ENCODE results near the gene HMHB1. TPM values are rescaled to one million over a fixed set of nuclear protein-coding genes. Genes with fewer than 3 reads are reported as not detected.
"Not testable (repeated sequence)": the region's sequence is repeated elsewhere in the genome, so short reads cannot be mapped to it uniquely, and the experiment has no call there.

Gene HMHB1
- total RNA-seq, 1 donor, result not detected

DNA sequence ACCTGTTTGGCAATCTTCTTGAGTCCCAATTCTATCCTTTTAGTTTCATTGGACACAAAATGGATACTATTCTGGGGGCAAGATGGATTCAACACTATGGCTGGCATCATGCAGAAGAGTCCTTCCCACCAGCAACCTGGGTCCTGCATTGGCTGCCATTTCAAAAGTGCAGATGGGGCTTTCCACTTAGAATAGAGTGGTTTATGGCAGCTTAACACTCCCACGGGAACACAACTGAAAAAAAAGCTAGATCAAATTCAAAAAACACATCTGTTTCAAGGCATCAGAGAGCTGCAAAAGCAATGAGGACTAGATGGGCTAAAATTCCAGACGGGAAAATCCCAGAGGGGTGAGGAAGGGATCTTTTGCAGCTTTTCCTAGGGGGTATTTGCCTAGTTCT is 11.2 kb upstream of the HMHB1 start:
- DNase-seq (ENCODE audit: low read depth in 2 of 3, low spot score in 2 of 3), result no peak

DNA sequence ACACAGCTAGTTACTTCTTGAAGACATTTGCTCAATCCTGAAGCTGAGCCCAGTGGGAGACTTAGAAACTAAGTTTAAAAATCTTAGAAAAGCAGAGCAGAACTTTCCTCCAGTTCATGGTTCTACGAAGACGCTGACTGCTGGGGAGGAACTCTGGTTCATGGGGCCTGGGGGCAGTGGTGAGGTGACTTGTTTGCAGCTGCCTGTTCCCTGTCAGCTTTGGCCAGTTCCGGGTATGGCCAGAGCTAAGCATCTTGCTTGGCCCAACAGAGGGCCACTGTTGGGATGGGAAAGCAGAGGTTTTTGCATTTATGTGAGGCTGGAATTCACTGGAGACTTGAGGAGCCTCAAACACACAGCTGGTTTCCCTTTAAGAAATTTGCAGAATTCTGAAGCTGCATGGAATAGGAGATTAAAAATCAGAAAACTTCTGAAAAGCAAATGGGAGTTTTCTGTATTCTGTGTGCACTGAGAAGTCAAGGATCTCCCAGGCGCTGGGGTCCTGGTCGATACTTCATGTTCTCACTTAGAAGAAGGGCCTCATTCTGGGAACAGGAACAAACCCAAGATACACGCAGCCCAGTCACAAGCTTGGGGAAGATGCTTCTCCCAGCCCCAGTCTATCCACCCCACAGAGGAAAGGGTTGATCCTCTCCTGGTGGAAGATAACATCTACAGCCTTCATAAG is 10.6 kb upstream of the HMHB1 start:
- no peak for DNase-seq (ENCODE audit: low read depth in 2 of 3, low spot score in 2 of 3)

DNA sequence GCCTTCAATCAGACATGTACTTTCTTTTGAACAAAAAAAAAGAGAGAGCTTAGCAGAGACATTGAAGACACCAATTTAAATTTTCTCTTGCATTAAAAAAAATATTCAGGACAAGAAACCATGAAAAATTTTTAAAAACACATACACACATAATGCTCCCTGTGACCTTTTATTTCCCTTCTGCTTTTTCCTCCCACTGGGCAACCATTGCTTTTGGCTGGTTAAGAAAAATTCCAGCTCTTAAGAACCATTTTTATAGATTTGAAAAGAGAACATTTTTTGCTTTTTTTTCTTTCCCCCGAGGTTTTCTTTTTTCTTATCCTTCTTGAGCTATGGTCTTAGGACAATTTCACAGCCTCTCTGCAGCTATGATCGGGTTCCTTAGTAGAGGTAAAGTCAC is 6.1 kb upstream of the HMHB1 start:
- DNase-seq (ENCODE audit: low read depth in 2 of 3, low spot score in 2 of 3), result no peak

DNA sequence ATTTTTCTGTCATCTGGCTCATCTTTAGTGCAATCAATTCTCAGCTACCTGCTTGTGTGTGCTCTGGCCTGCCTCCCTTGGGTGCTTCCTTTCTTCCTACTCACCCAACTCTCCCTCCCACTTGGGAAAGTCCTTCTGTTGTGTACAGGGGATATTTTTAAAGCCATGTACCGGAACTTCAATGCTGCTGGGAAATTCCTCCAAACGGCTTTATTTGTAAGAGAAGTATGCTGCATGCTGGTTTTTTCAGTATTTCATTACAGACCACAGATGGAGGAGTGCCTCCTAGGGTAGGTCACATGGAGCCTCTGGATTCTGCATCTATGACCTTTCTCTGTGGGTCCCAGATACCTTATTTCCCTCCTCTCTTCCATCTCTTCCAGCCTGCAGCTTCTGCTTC is 5.4 kb upstream of the HMHB1 start:
- DNase-seq (ENCODE audit: low read depth in 2 of 3, low spot score in 2 of 3), result no peak

DNA sequence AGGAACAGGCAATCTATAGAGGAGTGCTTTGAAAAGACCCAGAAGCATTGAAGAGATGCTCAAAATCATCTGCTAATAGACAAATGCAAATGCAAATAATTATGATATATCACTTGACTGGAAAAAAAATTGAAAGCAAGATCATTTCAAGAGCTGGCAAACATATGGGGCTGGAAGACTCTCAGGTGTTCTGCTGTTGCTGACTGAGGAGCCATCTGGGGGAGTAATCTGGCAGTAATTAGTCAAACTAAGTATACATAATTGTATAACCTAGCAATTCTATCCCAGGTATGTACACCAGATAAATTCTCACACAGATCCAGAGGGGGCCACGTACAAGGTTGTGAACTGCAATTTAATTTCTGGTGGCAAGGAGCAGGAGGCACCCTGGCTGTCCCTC is 4.6 kb upstream of the HMHB1 start:
- no peak for DNase-seq (ENCODE audit: low read depth in 2 of 3, low spot score in 2 of 3)

DNA sequence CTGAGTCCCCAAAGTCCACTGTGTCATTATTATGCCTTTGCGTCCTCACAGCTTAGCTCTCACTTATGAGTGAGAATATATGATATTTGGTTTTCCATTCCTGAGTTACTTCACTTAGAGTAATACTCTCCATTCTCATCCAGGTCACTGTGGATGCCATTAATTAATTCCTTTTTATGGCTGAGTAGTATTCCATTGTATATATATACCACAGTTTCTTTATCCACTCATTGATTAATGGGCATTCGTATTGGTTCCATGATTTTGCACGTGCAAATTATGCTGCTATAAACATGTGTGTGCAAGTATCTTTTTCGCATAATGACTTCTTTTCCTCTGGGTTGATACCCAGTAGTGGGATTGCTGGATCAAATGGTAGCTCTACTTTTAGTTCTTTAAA is 4.4 kb downstream of the HMHB1 start:
- DNase-seq (ENCODE audit: low read depth in 2 of 3, low spot score in 2 of 3), result not testable (repeated sequence)

DNA sequence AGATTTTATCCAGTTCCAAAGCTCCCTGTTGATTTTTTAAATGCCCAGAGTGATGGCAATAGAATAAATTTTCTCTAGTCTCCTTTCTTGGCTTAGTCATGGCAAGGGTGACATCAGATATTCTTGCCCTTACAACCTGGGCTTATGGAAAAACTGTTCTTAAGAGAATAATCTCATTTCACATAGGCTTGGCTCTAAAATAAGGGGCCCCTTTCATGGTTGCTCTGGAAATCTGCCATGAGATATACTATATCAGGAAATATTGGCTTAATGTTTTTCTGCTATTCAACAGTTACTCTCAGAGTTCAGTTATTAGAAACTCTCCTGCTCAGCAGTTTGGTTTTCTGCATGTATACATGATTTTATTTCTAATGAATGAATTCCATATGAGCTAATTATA is 7.8 kb downstream of the HMHB1 start:
- no peak for DNase-seq (ENCODE audit: low read depth in 2 of 3, low spot score in 2 of 3)

DNA sequence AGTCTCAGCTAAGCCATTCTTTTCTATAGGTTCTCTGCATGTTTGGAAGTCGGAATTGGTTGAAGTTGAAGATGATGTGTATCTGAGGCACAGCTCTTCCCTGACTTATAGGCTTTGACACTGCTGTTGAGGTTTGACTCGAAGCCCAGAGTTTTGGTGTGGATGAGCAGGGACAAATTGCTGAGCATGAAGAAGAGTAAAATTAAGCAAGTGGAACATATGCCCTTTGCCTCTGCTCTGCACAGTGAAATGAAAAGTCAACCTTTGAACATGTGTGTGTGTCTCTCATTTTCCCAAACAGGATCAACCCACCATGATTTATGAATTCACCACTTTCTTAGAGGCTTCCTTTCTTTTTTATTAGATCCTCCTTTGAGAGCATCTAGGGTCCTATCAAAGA is 8.5 kb downstream of the HMHB1 start:
- DNase-seq (ENCODE audit: low read depth in 2 of 3, low spot score in 2 of 3), result no peak

DNA sequence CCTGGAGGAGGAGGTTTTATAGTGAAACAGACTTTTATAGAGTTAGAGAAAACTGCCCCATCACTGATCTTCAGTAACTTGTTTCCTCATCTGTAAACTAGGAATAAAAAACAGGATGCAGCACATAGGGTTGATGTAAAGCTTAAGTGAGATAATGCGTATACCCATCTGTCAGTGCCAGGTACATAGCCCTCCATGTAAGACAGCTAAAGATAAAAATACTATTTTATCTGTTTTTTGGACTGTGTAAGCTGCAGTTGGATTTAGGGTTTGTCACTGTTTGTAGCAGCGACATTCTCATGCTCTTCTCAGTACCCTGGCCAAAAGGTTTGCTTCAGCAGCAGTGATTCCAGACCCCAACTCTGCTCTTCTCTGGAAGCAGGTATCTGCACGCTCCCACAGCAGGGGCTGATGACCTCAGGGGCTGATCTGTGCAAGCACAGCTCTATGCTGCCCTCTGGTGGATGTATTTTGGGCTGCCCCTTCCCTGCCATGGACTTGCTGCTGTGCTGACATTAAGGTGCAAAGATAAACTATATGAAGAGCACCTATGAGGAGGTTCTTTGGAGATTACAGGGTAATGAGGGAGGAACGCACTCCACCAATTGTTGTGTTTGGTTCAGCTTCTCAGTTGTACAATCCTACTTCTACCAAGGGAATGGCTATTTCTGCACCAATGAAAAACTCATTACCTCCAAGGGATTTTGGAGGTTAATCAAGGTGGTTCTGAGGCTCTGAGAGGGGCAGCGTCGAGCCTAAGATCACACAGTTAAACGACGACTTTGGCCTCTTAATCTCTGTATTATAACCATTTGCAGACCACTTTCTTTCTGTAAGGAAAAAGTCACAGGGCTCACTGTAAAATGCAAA is 13.1 kb downstream of the HMHB1 start:
- peak; percentile 67 to 85 (median 76) for DNase-seq (ENCODE audit: low read depth in 2 of 3, low spot score in 2 of 3)

DNA sequence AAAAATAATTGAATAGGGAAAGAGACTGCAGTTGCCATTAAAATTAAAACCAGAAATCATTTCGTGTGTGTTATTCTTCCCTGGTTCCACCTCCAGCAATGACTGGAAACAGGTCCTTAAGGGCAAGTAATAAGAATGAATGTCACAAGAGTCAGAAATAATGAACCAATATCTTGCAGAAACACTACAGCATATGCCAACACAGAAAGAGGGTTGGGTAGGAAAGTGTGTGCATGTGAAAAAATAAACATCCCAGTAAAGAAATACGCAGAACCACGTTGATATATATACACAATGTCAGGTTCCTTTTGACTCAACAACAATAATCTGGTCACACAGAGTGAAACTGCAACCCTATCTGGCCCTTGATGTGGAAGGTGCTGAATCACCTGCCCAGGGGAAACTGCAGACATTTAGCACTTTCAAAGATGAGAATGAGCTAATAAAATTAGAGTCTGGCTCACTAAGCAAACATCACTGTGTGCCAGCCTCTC is 15.0 kb downstream of the HMHB1 start:
- DNase-seq (ENCODE audit: low read depth in 2 of 3, low spot score in 2 of 3), result no peak

DNA sequence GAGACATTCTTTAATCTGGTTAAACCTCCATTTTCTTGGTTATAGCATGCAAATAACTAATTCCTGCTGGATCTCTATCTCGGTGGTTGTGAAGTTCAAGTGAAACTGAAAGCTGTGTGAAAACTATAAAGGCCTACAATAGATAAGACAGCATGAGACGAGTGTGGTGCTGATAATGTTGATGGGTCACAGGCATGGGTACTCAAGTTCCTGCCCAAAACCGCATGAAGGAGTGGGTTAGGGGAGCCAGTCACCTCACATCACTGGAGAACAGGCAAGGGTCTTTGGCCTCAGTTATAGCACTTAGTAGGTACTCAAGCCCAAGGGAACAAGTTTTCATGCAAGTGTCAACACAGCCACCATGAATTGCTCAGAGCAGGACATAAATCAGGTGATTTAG is 16.7 kb downstream of the HMHB1 start:
- peak in 2 of 3 donors; percentile 24 to 54 for DNase-seq (ENCODE audit: low read depth in 2 of 3, low spot score in 2 of 3)

DNA sequence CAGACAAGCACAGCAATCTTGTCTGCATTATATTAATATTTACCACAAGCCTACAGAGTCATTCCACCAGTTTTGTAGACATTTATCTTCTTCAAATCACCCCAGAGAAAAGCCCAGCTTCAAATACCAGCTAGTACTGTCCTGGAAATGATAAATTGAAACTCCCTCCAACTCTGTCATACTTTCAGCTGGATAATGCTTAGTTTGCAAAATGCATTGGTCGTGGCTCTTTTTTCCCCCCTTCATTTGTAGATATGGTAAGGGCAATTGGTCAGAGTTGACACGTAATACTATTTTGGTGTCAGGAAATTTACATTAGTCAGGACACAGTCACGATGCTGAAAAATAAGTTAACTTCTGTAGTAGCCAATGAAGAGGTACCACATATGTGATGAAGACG is 21.2 kb downstream of the HMHB1 start:
- no peak for DNase-seq (ENCODE audit: low read depth in 2 of 3, low spot score in 2 of 3)

DNA sequence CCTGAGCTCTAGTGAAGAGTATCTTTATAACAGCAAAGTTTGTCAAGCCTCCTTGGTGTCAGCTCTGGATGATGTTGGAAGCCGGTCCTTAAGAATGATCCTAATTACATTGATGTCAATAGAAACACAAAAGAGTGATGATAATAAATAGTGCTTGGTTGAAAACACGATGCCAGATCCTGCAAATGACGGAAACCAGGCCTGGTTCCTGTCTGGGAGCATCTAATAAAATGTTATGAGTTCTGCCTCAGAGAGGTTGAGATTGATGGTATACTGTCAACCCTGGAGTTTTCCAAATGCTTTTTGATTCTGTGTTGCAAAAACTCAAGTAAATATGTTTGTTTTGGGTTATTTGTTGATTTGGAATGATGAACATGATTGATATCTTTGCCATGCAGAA is 23.3 kb downstream of the HMHB1 start:
- no peak for DNase-seq (ENCODE audit: low read depth in 2 of 3, low spot score in 2 of 3)

DNA sequence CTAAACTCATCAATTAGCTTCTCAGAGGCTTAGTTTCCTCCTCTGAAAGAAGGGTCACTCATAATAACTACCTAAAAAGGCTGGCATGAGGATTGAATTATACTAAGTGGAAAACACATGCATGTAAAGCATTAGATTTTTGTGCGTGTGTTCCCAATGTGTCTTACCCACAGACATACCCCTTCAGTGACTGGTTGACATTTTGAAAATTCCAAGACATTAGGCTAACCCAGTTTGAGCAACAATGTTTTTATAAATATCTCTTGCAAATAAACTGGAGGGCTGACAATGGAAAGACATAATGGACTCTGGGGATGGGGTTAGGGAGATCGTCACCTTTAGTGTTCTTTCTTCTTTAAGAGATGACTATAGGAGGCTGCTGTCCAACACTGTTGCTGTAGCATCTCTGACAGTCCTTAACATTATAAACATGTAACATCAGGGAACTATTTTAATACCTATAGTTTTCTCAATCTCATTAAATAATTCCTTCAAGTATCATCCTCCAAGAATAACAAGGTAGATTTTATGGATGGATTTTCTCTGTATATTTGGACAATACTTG is 24.3 kb downstream of the HMHB1 start:
- no peak for DNase-seq (ENCODE audit: low read depth in 2 of 3, low spot score in 2 of 3)

DNA sequence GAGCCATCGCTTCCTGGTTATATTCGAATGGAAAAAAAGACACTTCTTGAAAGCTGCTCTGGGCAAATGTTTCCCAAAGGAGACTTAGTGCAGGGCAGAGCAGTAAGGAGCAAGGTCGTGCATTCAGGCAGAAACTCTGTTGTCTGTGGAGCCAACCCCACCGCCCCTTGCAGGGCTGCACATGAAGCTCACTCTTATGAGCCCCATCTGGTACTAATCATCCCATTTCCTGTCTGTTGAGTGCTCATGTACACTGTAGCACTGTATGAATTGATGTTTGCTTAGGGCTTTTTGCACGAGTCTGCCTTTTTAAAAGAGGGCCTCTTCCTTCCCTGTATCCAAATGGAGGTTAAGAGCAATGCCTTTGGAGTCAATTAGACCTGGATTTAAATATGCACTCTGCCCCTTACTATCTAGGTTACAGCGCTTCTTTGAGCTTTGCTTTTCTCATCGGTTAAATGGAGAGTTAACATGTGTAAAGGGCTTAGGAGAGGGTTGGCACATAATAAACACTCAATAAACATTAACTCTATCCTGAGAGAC is 25.4 kb downstream of the HMHB1 start:
- no peak for DNase-seq (ENCODE audit: low read depth in 2 of 3, low spot score in 2 of 3)

DNA sequence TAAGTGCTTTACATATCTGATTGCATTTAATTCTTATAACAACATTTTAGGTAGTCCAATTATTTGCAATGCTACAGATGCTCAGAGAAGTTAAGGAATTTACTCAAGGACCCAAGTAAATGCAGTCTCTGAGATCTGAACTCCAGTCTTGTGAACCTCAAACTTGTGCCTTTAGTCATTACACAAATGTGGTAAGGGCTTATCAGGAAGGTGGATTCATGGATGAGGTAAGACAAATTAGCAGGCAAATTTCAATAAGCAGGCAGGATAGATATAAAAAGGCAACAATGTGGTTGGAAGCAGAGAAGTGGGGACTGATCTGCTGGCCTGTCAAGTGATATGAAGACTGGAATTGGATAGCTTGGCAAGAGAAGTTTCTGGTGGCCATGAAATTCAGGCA is 29.5 kb downstream of the HMHB1 start:
- no peak for DNase-seq (ENCODE audit: low read depth in 2 of 3, low spot score in 2 of 3)

DNA sequence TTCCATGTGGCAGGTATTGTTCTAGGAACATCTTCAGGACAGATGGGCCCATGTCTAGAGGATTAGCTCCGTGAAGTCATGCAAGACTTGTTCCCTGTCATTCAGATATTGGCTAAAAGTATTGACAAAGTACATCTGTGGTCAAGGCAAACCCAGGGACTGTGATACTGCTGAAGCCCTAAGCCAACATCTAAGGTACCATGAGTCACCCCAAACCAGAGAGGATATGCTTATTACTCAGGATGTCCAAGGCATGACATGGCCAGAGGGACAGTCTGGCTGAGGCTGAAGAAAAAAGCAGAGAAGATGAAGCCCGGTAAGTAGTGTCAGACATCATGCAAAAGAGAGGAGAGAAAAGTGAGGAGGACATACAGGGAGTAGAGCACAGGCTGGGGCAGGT is 31.0 kb downstream of the HMHB1 start:
- no peak for DNase-seq (ENCODE audit: low read depth in 2 of 3, low spot score in 2 of 3)

DNA sequence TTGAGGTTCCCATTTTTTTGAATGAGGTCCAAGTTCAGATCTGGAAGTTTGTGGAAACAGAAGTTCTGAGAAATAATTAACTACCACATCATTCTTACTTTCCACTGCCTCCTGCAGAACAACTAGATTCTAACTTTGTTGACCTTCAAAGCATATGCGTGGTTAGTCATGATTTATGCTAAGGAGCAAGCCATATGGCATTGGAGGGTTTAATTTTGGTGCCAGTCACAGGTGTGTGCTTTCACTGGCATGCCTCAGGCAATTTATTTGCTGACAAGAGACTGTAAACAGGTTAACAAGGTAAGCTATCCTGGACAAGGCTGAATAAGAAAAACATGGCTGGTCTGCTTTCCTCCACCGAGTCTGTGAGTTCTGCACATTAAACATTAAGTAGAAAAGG is 31.5 kb downstream of the HMHB1 start:
- DNase-seq (ENCODE audit: low read depth in 2 of 3, low spot score in 2 of 3), result no peak

DNA sequence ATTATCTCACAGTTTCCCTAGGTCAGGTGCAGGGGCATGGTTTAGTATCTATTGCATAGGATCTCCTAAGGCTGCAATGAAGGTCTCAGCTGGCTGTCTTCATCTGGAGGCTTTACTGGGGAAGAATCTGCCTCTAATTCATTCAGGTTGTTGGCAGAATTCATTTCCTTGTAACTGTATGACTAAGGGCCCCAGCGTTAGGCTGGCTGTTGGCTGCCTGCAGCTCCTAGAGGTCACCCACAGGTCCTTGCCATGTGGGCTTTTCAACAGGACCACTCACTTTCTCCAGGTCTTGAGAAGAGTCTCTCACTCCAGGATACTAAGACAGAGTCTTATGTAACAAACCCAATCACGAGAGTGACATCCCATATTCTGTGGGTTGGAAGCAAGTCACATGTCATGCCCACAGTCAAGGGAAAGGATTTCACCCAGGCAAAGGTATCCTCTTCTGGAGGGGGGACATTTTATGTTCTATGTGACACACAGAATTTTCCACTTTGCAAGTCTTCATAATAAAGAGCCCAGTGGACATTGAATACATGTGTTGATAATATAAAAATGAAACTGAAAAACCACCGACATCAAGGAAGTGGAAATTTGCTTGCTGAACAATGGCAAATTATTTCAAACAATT is 38.2 kb downstream of the HMHB1 start:
- no peak for DNase-seq (ENCODE audit: low read depth in 2 of 3, low spot score in 2 of 3)

DNA sequence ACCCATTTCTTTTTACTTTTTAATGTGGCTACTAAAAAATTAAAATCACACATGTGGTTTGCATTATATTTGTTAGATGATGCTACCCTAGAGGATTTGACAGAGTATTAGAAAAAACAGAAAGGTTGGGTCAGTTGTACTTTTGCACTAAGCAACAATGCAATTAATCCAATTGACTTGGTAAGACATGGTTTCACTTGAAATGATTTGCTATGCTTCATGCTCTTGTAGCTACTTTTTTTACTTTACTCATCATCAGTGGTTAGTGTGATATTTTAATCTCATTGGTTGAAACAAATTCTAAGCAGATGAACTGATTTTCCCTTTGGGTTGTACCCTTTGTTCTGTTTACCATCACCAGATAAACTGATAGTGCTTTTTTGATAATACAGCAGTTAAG is 39.4 kb downstream of the HMHB1 start:
- no peak for DNase-seq (ENCODE audit: low read depth in 2 of 3, low spot score in 2 of 3)

DNA sequence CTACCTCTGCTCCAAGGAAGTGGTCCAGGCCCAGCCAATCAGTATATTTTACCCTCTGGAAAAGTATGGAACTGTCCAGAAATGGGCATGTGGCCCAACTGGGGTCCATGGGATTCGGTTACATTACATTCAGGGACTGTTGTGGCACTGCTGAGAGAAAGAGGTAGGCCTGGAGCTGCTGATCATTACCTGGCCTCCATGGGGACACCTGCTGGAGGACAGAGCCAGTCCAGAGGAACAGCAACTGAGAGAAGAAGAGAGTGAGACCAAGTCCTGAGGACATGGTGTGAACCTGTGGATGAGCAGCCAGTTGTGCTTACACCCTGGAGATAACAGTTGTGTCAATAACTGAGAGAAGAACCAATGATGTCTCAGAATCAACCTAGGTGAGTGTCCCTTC is 48.2 kb downstream of the HMHB1 start:
- DNase-seq (ENCODE audit: low read depth in 2 of 3, low spot score in 2 of 3), result no peak

Data from hematopoietic multipotent progenitor cell (in vitro differentiated cells).